GM12801 (cell line): Measurements from ENCODE around the gene CTTNBP2.

Source experiments
- TF ChIP-seq, protein P1 (sequence below): IDR thresholded peaks from one replicate; pipeline ENCODE4 v1.5.1; 2011; ENCODE audit warnings: control low read depth; ENCODE audit not compliant: insufficient read length; ENCODE audit errors: extremely low read depth

The CTTNBP2 gene

DNA sequence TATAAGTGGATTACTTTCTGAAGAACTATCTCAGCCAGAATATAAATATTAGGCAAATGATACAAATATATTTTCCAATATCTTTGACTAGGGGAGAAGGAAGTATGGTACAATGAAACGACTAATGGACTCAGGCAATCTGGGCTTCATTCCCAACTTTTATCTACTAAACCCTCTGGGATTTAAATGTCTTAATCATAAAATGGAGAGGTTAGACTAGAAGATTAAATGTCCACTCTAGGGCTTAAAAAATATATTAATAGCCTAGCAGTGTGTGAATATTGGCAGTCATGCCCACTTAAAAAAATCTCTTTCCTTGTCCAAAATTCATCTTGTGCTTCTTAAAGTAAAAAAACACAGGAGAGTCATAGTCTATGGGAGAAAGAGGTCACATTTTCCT, 98.3 kb downstream of the CTTNBP2 start:
- TF ChIP-seq, protein P1, sequence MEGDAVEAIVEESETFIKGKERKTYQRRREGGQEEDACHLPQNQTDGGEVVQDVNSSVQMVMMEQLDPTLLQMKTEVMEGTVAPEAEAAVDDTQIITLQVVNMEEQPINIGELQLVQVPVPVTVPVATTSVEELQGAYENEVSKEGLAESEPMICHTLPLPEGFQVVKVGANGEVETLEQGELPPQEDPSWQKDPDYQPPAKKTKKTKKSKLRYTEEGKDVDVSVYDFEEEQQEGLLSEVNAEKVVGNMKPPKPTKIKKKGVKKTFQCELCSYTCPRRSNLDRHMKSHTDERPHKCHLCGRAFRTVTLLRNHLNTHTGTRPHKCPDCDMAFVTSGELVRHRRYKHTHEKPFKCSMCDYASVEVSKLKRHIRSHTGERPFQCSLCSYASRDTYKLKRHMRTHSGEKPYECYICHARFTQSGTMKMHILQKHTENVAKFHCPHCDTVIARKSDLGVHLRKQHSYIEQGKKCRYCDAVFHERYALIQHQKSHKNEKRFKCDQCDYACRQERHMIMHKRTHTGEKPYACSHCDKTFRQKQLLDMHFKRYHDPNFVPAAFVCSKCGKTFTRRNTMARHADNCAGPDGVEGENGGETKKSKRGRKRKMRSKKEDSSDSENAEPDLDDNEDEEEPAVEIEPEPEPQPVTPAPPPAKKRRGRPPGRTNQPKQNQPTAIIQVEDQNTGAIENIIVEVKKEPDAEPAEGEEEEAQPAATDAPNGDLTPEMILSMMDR: no peak

DNA sequence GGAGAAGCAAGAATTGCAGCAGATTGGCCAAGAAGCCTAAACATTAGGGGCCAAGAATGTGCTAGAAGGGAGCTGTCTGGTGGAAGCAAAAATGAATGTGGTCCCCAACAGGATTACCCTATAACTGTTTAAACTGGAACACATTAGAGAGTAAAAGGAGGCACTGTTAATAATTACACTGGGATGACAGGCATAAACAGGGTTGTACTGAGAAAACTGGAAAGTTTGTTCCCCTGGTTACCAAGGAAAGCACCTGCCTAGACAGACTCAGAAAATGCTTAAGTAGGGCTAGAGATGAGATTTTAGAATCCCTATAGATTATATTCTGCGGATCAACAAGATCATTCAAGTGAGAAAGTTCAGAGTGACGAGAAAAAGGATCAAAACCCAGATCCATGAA, 100.8 kb downstream of the CTTNBP2 start:
- TF ChIP-seq, protein P1: no peak

DNA sequence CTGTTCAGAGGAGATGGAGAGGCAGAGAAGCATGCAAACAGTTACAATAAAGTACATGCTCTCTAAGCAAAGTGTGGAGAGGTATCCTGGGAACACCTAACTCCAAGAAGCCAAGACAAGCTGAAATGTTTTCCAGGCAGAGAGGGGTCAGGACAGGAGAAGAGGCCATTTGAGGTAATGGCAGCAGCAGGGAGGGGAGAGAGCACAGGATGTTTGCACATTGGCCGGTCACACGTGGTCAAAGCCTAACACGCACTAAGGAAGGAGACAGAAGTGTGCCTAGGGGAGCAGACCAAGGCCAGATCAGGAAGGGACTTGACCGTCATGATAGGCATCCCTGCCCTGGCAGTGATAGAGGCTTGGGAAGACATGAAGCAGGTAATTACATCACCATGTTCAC, 101.5 kb downstream of the CTTNBP2 start:
- TF ChIP-seq, protein P1: no peak

DNA sequence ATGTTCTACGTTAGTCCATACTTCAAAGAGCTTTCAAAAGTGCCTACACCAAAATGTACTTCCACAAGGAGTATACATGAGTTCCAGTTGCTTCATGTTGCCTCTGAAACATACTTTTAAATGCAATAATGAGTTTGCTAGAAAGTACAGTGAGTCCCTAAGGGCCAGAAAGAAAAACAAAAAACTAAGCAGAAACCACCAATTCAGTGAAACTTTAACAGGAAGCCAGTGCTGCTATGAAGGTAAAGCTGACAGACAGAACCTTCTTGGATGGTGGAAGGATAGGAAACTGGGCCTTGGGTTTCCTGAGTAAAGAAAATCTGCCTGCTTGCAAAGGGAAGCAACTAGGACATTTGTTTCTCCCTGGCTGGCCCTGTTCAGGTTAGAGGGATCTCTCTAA, 104.2 kb downstream of the CTTNBP2 start:
- TF ChIP-seq, protein P1: no peak

DNA sequence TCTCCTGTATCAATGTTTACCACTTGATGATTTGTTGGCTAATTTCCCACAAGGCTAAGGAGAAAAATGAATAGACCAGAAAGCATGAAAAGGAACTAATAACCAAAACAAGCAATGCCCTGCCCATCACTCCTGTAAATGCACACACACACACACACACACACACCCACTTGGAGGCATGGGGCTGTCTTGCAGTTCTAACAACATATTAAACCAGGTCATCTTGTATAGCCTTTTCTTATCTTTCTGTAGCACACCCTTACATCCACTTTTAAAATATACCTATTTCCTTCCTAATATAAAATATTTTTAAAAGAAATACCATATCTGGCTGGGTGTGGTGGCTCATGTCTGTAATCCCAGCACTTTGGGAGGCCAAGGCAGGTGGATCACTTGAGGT, 105.3 kb downstream of the CTTNBP2 start:
- TF ChIP-seq, protein P1: no peak

DNA sequence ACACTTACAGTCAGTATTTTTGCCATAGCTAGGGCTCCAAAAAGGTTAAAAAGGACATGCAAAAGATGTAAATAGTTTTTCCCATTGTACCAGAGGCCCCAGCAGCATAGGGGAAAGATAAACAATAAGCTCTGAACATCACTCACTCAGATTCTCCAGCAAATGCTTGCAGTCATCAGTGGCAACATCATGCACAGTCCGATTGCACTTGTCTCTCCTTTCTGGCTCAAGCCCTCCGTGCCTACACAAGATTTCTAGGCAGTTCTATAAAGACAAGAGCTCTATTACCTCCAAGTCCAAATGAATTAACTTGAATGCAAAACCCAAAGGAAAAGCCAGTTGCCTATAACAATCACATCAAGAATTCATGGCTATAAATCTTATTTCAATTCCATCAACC, 106.3 kb downstream of the CTTNBP2 start:
- TF ChIP-seq, protein P1: no peak

DNA sequence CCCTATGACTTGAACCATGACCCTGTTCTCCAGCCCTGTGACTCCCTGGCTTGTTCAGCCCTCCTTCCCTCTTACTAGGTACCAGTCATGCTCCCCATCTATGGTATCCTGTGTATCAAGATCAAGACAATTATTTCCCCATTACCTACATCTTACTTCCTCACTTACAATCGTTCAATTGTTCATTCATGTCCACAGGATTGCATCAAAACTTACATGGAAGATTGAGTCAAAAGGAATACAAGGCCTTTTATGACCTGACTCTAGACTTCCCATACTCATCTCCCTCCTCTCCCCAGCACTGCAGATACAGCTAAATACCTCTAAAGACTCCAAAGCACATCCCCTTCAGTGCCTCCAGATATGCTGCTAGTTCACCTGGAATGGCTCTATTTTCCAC, 109.2 kb downstream of the CTTNBP2 start:
- TF ChIP-seq, protein P1: no peak

DNA sequence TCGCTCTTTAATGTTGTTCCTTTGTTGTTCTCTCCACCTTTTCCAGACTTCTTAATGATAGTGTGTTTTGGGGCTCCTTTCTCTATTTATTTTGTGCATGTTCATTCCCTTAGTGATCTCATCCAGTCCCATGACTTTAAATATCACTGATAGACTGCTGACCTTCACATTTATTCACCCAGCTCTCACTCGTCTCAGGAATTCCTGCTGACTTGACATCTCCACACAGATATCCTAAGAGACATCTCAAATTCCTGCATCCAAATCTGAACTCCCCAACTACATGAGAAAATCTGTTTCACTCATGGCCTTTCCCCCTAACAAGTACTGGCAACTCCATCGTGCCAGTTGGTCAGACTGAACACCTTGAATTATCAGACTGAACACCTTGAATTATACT, 111.2 kb downstream of the CTTNBP2 start:
- TF ChIP-seq, protein P1: no peak
